Progenitor cell of endocrine pancreas (in vitro differentiated cells): Measurements from ENCODE around the gene SCYGR6. TPM values are rescaled to one million over a fixed set of nuclear protein-coding genes. Genes with fewer than 3 reads are reported as not detected.
"Not testable (repeated sequence)": the region's sequence is repeated elsewhere in the genome, so short reads cannot be mapped to it uniquely, and the experiment has no call there.

ENCODE experiments used
- DNase-seq: peaks from one replicate; pipeline ENCODE4 v3.0.0; 2021; ENCODE audit warnings: low spot score; ENCODE audit not compliant: unreplicated experiment
- H3K27ac Mint-ChIP-seq: 2 replicates; pipeline ENCODE4 v1.8.0; 2021; ENCODE audit warnings: mild to moderate bottlenecking, moderate library complexity, mixed read lengths
- H3K27me3 Mint-ChIP-seq: 2 replicates; pipeline ENCODE4 v1.8.0; 2021; ENCODE audit warnings: mixed read lengths
- H3K36me3 Mint-ChIP-seq: 2 replicates; pipeline ENCODE4 v1.8.0; 2022; ENCODE audit warnings: mixed read lengths; ENCODE audit not compliant: insufficient read depth
- H3K4me1 Mint-ChIP-seq: 2 replicates; pipeline ENCODE4 v1.8.0; 2021; ENCODE audit warnings: low read depth, mixed read lengths
- H3K4me3 Mint-ChIP-seq: 2 replicates; pipeline ENCODE4 v1.8.0; 2021; ENCODE audit warnings: low read depth, mild to moderate bottlenecking, moderate library complexity, mixed read lengths
- H3K9me3 Mint-ChIP-seq: 2 replicates; pipeline ENCODE4 v1.8.0; 2021; ENCODE audit warnings: low read depth, mixed read lengths
- CTCF ChIP-seq: fragments of 200-600 bp; sonication (generic); IDR thresholded peaks from one replicate; pipeline ENCODE4 v1.5.0; 2021; ENCODE audit warnings: antibody characterized with exemption, mild to moderate bottlenecking; ENCODE audit not compliant: unreplicated experiment
- total RNA-seq: library from RNA; stranded (reverse); gene quantifications from 2 replicates; pipeline ENCODE4 v1.2.1, GENCODE V29; 2021

Gene SCYGR6
- total RNA-seq, 1 donor from 2014 or later = not detected

DNA sequence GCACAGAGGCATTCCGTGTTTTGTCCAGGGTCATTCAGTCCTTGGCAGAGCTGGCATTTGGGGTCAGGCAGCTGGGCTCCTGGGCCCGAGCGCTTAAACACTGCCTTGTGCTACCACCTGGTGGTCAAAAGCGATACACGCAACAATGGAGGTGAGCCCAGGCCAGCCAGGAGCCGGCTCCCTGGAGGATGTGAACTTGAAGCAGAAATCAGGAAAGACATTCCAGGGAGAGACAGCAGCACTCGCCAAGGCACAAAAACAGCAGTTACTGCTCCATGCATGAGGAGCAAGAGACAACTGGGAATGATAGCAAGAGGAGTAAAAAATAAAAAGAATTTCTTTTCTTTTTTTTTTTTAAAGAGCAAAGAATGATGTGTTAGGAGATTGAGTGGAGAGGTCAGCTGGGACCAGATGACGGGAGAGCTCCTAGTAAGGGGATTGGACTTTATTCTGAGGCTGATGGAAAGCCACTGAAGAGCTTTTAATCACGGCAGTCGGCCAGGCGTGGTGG lies 41.9 kb upstream of the SCYGR6 start:
- no peak overlapping the region for H3K4me3 Mint-ChIP-seq
- H3K27me3 Mint-ChIP-seq = no peaks in the 10 kb centered on the region
- peak; percentile 93 for TF ChIP-seq CTCF
- DNase-seq = peak; percentile 73
- H3K36me3 Mint-ChIP-seq = no peaks in the 10 kb centered on the region
- H3K4me1 Mint-ChIP-seq = peaks cover 25% of the 10 kb centered on the region
- H3K9me3 Mint-ChIP-seq = no peaks in the 10 kb centered on the region
- peak overlapping the region; percentile 38 for H3K27ac Mint-ChIP-seq

- Mint-ChIP-seq H3K4me1 (peaks cover 27% of the 10 kb centered on the region), H3K27ac (peak overlapping the region; percentile 38), H3K4me3 (no peak overlapping the region), H3K27me3 (no peaks in the 10 kb centered on the region), H3K36me3 (no peaks in the 10 kb centered on the region), H3K9me3 (peaks cover 2% of the 10 kb centered on the region)
- DNase-seq = no peak
- TF ChIP-seq CTCF = no peak
Measured at GRCh38 chr2:227765788-227766372, 41.3 kb upstream of the SCYGR6 start.

DNA sequence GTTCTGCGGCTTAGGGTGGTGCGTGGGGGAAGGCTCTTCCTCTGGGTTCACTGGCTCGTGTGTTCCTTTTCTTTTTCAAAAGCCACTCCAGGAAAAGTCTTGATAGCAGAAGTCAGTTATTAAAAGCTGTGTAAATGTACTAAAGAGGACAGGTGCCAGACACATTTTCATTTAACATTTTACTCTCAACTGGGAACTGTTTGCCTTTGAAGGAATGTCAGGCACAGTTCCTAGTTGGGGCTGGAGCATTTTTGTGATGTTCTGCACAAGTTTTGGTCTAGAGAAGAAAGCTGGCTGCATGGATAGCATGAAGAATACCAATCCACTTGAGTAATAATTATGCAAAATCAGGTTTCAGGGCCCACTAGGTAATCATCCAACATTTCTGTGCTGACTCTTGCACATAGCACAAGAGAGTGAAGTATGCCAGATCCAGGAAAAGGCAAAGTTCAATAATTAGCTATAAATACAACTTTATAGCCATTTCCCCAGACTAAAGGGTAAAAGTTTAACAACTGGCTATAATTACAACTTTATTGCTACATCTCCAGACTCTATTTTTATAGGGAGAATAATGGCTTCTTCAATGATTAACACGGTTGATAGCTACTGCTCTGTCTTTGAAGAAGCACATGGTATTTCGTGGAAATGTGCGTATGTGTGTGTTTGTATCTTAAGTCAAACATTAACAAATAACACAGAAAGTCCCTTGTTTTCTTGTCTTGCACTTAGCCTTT lies 37.4 kb upstream of the SCYGR6 start:
- no peaks in the 10 kb centered on the region for H3K36me3 Mint-ChIP-seq
- peaks cover 3% of the 10 kb centered on the region for H3K9me3 Mint-ChIP-seq
- TF ChIP-seq CTCF = no peak
- no peaks in the 10 kb centered on the region for H3K27me3 Mint-ChIP-seq
- H3K27ac Mint-ChIP-seq = peak overlapping the region; percentile 98
- H3K4me1 Mint-ChIP-seq = peaks cover 39% of the 10 kb centered on the region
- DNase-seq = no peak
- no peak overlapping the region for H3K4me3 Mint-ChIP-seq

DNA sequence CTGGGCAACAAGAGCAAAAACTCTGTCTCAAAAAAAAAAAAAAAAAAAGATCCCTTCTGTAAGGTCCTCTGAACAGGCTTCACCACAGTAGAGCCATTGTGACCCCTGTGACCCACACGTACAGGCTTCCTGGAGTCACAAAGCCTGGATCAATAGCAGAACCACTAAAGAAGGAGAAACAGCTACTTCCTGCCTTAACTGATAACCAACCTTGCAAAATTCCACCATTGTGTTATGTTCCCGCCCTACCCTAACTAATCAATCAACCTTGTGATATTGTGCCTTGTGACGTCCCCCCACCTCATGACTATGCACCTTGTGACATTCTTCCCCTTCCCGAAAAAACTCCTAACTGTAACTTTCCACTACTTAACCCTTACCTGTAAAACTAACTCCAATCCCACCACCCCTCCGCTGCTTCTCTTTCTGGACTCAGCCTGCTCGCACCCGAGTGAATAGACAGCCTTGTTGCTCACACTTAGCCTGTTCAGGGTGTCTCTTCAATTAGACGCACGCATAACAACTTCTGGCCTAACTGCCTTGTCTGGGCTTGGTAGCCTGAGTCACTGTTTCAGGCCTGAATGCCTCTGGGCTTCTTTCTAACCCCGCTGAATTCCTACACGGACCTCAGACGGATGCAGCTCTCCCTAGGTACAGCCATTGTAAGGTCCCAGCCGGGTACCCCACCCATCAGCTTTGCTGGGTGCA lies 35.0 kb upstream of the SCYGR6 start:
- peak; percentile 33 for DNase-seq
- Mint-ChIP-seq H3K27ac (peak overlapping the region; percentile 98), H3K27me3 (no peaks in the 10 kb centered on the region), H3K4me3 (no peak overlapping the region), H3K9me3 (peaks cover 5% of the 10 kb centered on the region), H3K4me1 (peaks cover 32% of the 10 kb centered on the region), H3K36me3 (peaks cover 3% of the 10 kb centered on the region)
- TF ChIP-seq CTCF = no peak

DNA sequence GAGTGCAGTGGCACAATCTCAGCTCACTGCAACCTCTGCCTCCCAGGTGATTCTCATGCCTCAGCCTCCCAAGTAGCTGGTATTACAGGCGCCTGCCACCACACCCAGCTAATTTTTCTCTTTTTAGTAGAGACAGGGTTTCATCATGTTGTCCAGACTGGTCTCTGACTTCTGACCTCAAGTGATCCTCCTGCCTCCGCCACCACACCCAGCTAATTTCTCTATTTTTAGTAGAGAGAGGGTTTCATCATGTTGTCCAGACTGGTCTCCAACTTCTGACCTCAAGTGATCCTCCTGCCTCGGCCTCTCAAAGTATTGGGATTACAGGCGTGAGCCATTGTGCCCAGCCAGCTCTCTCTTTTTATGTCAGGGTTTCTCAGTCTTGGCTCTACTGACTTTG lies 31.7 kb upstream of the SCYGR6 start:
- not testable (repeated sequence) for H3K4me3 Mint-ChIP-seq, H3K27me3 Mint-ChIP-seq, H3K9me3 Mint-ChIP-seq, DNase-seq, H3K27ac Mint-ChIP-seq, H3K36me3 Mint-ChIP-seq
- H3K4me1 Mint-ChIP-seq = peaks cover 15% of the 10 kb centered on the region
